Left hindlimb (tissue), 1 donor: ENCODE data around the gene NPTXR.
"Not testable (repeated sequence)": the region's sequence is repeated elsewhere in the genome, so short reads cannot be mapped to it uniquely, and the experiment has no call there.

Experiments
- DNase-seq: peaks from one replicate; pipeline ENCODE4 v3.0.0-alpha.2; 2018

Gene NPTXR

GRCh38 chr22:38830026-38830844 is 13.6 kb downstream of the NPTXR start:
- no peak for DNase-seq

- no peak for DNase-seq
These were observed 14.3 kb downstream of the NPTXR start for GRCh38 chr22:38829485-38829884.

- no peak for DNase-seq
These were observed 15.1 kb downstream of the NPTXR start for GRCh38 chr22:38828616-38829205.

- DNase-seq, result no peak
These were observed 15.6 kb downstream of the NPTXR start for GRCh38 chr22:38828191-38828590.

- no peak for DNase-seq
These were observed 16.3 kb downstream of the NPTXR start for GRCh38 chr22:38827510-38827909.

- no peak for DNase-seq
These were observed 17.0 kb downstream of the NPTXR start for GRCh38 chr22:38826801-38827200.

- no peak for DNase-seq
These were observed 17.4 kb downstream of the NPTXR start for GRCh38 chr22:38826386-38826785.

- peak; percentile 73 for DNase-seq
These were observed 19.2 kb downstream of the NPTXR start for GRCh38 chr22:38824585-38824984.

- DNase-seq, result no peak
These were observed 20.2 kb downstream of the NPTXR start for GRCh38 chr22:38823637-38824036.

- DNase-seq, result no peak
These were observed 20.8 kb downstream of the NPTXR start for GRCh38 chr22:38823076-38823475.

- no peak for DNase-seq
These were observed 23.8 kb downstream of the NPTXR start for GRCh38 chr22:38820020-38820419.

GRCh38 chr22:38819387-38819940 is 24.4 kb downstream of the NPTXR start:
- no peak for DNase-seq

- no peak for DNase-seq
These were observed 26.6 kb downstream of the NPTXR start for GRCh38 chr22:38817196-38817595.

GRCh38 chr22:38815842-38816241 is 28.0 kb downstream of the NPTXR start:
- no peak for DNase-seq

- no peak for DNase-seq
These were observed 32.6 kb downstream of the NPTXR start for GRCh38 chr22:38811241-38811640.

- not testable (repeated sequence) for DNase-seq
These were observed 38.7 kb downstream of the NPTXR start for GRCh38 chr22:38805041-38805593.

GRCh38 chr22:38802671-38803121 is 41.1 kb downstream of the NPTXR start:
- DNase-seq, result peak; percentile 51

- DNase-seq, result no peak
These were observed 44.4 kb downstream of the NPTXR start for GRCh38 chr22:38799265-38800002.

GRCh38 chr22:38798496-38798895 is 45.3 kb downstream of the NPTXR start:
- DNase-seq, result no peak

- no peak for DNase-seq
These were observed 47.4 kb downstream of the NPTXR start for GRCh38 chr22:38796262-38796957.

GRCh38 chr22:38795569-38795968 is 48.3 kb downstream of the NPTXR start:
- DNase-seq, result no peak

GRCh38 chr22:38793721-38794466 is 49.9 kb downstream of the NPTXR start, which contains the start of gene DNAL4:
DNAL4 (minus strand) TSS chr22:38794143; CDS start chr22:38782731, 11,412 bp downstream.
- DNase-seq, result peak; percentile 95
